GM06990 (cell line): ENCODE data around the gene MALRD1.

Source experiments
- DNase-seq: peaks from one replicate; pipeline ENCODE4 v3.0.0-alpha.2; 2011; ENCODE audit not compliant: insufficient read length; ENCODE audit errors: extremely low read depth
- H3K27me3 ChIP-seq: replicated peaks from 2 replicates; pipeline ENCODE4 v1.6.0; 2011; ENCODE audit warnings: low read length; ENCODE audit not compliant: control insufficient read depth, insufficient read depth
- H3K36me3 ChIP-seq: 2 replicates; pipeline ENCODE4 v1.5.1; 2011; ENCODE audit warnings: low read length; ENCODE audit not compliant: control insufficient read depth, insufficient read depth
- H3K4me3 ChIP-seq: replicated peaks from 2 replicates; pipeline ENCODE4 v1.5.1; 2011; ENCODE audit warnings: low read depth, mild to moderate bottlenecking, control low read depth, low read length
- TF ChIP-seq, protein P1 (sequence below): IDR thresholded peaks from 2 replicates; pipeline ENCODE4 v1.5.1; 2011; ENCODE audit warnings: low read length, control low read depth, mild to moderate bottlenecking, inconsistent platforms; ENCODE audit not compliant: insufficient read depth, poor library complexity, severe bottlenecking

Gene MALRD1

GRCh38 chr10:19704544-19704943 lies 655.9 kb downstream of the MALRD1 start:
- TF ChIP-seq, protein P1, sequence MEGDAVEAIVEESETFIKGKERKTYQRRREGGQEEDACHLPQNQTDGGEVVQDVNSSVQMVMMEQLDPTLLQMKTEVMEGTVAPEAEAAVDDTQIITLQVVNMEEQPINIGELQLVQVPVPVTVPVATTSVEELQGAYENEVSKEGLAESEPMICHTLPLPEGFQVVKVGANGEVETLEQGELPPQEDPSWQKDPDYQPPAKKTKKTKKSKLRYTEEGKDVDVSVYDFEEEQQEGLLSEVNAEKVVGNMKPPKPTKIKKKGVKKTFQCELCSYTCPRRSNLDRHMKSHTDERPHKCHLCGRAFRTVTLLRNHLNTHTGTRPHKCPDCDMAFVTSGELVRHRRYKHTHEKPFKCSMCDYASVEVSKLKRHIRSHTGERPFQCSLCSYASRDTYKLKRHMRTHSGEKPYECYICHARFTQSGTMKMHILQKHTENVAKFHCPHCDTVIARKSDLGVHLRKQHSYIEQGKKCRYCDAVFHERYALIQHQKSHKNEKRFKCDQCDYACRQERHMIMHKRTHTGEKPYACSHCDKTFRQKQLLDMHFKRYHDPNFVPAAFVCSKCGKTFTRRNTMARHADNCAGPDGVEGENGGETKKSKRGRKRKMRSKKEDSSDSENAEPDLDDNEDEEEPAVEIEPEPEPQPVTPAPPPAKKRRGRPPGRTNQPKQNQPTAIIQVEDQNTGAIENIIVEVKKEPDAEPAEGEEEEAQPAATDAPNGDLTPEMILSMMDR, result no peak
- no peaks in the 10 kb centered on the region for H3K36me3 ChIP-seq
- no peak for DNase-seq
- no peaks in the 10 kb centered on the region for H3K27me3 ChIP-seq
- H3K4me3 ChIP-seq, result no peak overlapping the region

GRCh38 chr10:19705250-19705649 lies 656.6 kb downstream of the MALRD1 start:
- Histone ChIP-seq H3K27me3 (no peaks in the 10 kb centered on the region), H3K36me3 (no peaks in the 10 kb centered on the region), H3K4me3 (no peak overlapping the region)
- DNase-seq, result no peak
- TF ChIP-seq, protein P1, result no peak

- TF ChIP-seq, protein P1, result no peak
- Histone ChIP-seq H3K4me3 (no peak overlapping the region), H3K27me3 (no peaks in the 10 kb centered on the region), H3K36me3 (no peaks in the 10 kb centered on the region)
- no peak for DNase-seq
Measured at GRCh38 chr10:19706904-19707303, 658.3 kb downstream of the MALRD1 start.

DNA sequence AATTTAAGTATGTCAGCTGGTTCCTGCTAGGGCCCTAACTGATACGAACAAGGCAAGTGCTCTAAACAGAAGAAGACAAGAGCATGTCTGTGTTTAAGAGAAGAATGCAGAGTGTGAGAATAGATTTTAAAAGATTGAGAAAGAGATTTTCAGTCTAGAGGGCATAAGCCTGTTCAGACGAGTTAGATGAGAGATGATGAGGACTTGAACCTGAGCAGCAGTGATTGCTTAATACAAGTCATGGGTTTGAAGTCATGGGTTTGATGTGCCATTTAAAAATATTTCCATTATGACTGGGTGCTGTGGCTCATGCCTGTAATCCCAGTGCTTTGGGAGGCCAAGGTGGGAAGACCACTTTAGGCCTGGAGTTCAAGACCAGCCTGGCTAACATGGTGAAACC lies 658.8 kb downstream of the MALRD1 start:
- TF ChIP-seq, protein P1, result no peak

DNA sequence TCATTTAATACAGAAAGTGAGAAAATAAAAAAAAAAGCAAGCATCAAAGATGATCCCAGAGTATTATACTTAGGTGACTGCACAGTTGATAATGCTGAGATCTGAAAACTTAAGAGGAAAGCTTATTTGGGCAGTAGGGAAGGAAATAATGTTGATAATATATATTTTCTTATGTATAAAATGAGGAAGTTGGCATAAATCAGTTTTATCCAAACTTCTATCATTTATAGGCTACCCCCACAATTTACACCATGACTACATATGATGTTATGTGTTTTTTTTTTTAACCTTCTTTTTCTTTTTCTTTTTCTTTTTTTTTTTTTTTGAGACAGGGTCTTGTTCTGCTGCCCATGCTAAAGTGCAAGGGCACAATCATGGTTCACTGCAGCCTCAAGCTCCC lies 659.4 kb downstream of the MALRD1 start:
- H3K36me3 ChIP-seq, result no peaks in the 10 kb centered on the region
- H3K27me3 ChIP-seq, result no peaks in the 10 kb centered on the region
- no peak for DNase-seq
- no peak overlapping the region for H3K4me3 ChIP-seq
- TF ChIP-seq, protein P1, result no peak

More for the DNA sequence above, 658.8 kb downstream of the MALRD1 start:
- DNase-seq, result no peak
- Histone ChIP-seq H3K27me3 (no peaks in the 10 kb centered on the region), H3K36me3 (no peaks in the 10 kb centered on the region), H3K4me3 (no peak overlapping the region)

- TF ChIP-seq, protein P1, result no peak
- Histone ChIP-seq H3K27me3 (no peaks in the 10 kb centered on the region), H3K4me3 (no peak overlapping the region), H3K36me3 (no peaks in the 10 kb centered on the region)
- DNase-seq, result no peak
Measured at GRCh38 chr10:19710600-19710999, 662.0 kb downstream of the MALRD1 start.
